ENCODE data around the gene AP1S3.

AP1S3 gene

DNA sequence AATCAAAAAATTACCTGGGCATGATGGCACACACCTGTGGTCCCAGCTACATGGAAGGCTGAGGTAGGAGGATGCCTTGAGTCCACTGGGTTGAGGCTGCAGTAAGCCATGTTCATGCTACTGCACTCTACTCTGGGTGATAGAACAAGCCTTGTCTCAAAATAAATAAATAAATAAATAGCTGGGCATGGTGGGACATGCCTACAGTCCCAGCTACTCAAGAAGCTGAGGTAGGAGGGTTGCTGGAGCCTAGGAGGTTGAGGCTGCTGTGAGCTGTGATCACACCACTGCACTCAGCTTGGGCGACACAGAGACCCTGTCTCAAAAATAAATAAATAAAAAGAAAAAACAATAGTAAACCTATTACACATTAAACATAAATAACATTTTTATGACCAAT is 3.0 kb downstream of the AP1S3 start:
- H3K4me3 Mint-ChIP-seq = no peak overlapping the region
- H3K27ac Mint-ChIP-seq = no peak overlapping the region
- peaks cover 40% of the 10 kb centered on the region for H3K27me3 Mint-ChIP-seq (ENCODE audit: low read depth)
- H3K36me3 Mint-ChIP-seq (ENCODE audit: low read depth) = no peaks in the 10 kb centered on the region
- TF ChIP-seq, protein P1, sequence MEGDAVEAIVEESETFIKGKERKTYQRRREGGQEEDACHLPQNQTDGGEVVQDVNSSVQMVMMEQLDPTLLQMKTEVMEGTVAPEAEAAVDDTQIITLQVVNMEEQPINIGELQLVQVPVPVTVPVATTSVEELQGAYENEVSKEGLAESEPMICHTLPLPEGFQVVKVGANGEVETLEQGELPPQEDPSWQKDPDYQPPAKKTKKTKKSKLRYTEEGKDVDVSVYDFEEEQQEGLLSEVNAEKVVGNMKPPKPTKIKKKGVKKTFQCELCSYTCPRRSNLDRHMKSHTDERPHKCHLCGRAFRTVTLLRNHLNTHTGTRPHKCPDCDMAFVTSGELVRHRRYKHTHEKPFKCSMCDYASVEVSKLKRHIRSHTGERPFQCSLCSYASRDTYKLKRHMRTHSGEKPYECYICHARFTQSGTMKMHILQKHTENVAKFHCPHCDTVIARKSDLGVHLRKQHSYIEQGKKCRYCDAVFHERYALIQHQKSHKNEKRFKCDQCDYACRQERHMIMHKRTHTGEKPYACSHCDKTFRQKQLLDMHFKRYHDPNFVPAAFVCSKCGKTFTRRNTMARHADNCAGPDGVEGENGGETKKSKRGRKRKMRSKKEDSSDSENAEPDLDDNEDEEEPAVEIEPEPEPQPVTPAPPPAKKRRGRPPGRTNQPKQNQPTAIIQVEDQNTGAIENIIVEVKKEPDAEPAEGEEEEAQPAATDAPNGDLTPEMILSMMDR (IDR thresholded peaks at IDR 0.05; ENCODE audit: unreplicated experiment in 3 of 3) = no peak
- H3K4me1 Mint-ChIP-seq = peaks cover 12% of the 10 kb centered on the region
- no peaks in the 10 kb centered on the region for H3K9me3 Mint-ChIP-seq

DNA sequence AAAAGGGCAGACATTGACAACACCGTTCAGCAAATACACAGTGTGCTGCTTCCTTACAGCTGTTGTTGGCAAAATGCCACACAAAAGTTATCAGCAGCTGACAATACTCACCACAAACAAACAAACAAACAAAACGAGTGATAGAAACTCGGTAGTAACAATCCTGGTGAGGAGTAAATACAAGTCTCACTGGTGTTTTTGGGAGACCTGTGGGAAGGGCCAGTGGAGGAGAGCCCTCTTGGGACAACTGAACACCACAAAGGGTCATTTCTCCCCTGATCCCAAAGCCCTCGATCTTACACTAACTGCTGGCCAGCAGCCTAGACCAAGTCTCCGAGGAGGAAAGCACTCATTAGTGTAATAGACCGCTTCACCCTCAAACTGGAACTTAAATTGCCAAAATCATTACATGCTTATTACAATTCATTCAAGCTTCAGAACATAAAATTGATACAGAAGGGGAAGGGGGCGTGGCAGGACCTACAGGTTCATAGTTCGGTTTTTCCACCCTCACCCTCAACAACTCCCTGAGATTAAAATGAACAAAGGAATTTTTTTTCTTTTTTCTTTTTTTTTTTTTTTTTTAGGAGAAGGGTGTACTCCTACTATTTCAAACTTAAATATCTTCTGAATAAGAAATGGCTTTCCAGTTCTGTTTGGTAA is 5.0 kb downstream of the AP1S3 start:
- H3K4me3 Mint-ChIP-seq = no peak overlapping the region
- TF ChIP-seq, protein P1 (IDR thresholded peaks at IDR 0.05; ENCODE audit: unreplicated experiment in 3 of 3) = no peak
- H3K27ac Mint-ChIP-seq = peak overlapping the region in 1 of 3 experiments; percentile 18
- peaks cover 5% of the 10 kb centered on the region for H3K4me1 Mint-ChIP-seq
- H3K27me3 Mint-ChIP-seq (ENCODE audit: low read depth) = peaks cover 30% of the 10 kb centered on the region
- H3K9me3 Mint-ChIP-seq = no peaks in the 10 kb centered on the region
- H3K36me3 Mint-ChIP-seq (ENCODE audit: low read depth) = no peaks in the 10 kb centered on the region

DNA sequence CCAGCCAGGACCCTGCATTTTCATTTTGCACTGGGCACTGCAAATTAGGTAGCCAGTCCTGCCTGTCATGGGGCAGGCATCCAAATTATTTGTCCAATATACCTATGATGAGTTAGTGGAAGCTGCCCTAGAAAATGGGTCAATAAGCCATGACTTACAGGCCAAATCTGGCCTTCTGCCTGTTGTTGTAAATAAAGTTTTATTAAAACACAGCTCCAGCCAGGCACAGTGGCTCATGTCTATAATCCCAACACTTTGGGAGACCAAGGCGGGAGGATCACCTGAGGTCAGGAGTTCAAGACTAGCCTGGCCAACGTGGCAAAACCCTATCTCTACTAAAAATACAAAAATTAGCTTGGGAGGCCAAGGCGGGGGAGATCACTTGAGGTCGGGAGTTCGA is 8.3 kb downstream of the AP1S3 start:
- H3K27ac Mint-ChIP-seq = no peak overlapping the region
- no peaks in the 10 kb centered on the region for H3K9me3 Mint-ChIP-seq
- H3K4me1 Mint-ChIP-seq = no peaks in the 10 kb centered on the region
- TF ChIP-seq, protein P1 (IDR thresholded peaks at IDR 0.05; ENCODE audit: unreplicated experiment in 3 of 3) = no peak
- H3K4me3 Mint-ChIP-seq = no peak overlapping the region
- H3K36me3 Mint-ChIP-seq (ENCODE audit: low read depth) = peaks cover 8% of the 10 kb centered on the region
- peaks cover 10% of the 10 kb centered on the region for H3K27me3 Mint-ChIP-seq (ENCODE audit: low read depth)

DNA sequence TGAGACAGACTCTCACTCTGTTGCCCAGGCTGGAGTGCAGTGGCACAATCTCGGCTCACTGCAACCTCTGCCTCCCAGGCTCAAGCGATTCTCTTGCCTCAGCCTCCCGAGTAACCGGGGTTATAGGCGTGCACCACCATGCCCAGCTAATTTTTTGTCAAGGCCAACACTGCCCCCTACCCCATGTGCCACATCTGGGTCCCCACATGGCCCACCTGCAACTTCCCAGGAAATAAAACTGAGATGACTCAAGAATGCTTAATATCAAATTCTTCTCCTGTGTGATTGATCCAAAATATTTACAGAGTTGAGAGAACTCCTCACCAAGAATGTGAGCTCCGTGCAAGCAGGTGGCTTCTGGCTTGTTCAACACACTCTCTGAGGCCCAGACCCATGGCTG is 9.1 kb downstream of the AP1S3 start:
- peaks cover 10% of the 10 kb centered on the region for H3K27me3 Mint-ChIP-seq (ENCODE audit: low read depth)
- TF ChIP-seq, protein P1 (IDR thresholded peaks at IDR 0.05; ENCODE audit: unreplicated experiment in 3 of 3) = no peak
- H3K27ac Mint-ChIP-seq = no peak overlapping the region
- no peak overlapping the region for H3K4me3 Mint-ChIP-seq
- H3K9me3 Mint-ChIP-seq = no peaks in the 10 kb centered on the region
- H3K36me3 Mint-ChIP-seq (ENCODE audit: low read depth) = peaks cover 8% of the 10 kb centered on the region
- H3K4me1 Mint-ChIP-seq = no peaks in the 10 kb centered on the region

DNA sequence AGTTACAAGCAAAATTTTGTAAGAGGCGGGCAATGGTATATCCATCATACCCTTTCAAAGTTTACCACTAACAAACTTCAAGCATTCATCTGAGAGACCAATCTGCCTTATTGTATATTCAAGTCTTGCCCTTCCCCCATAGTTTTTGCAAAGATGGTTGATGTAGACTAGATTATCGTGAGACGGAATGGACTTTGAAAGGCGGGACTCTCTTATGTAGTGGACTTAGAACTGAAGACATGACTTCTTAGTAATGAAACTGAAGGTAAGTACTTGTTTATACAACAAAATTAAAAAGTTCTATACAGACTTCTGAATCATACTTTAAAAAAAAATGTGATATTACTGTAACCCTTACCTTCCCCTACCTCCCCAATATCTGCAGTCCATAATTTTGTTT is 10.4 kb downstream of the AP1S3 start:
- H3K36me3 Mint-ChIP-seq (ENCODE audit: low read depth) = peaks cover 8% of the 10 kb centered on the region
- H3K27me3 Mint-ChIP-seq (ENCODE audit: low read depth) = peaks cover 5% of the 10 kb centered on the region
- H3K27ac Mint-ChIP-seq = peak overlapping the region in 1 of 3 experiments; percentile 24
- TF ChIP-seq, protein P1 (IDR thresholded peaks at IDR 0.05; ENCODE audit: unreplicated experiment in 3 of 3) = no peak
- no peak overlapping the region for H3K4me3 Mint-ChIP-seq
- H3K9me3 Mint-ChIP-seq = no peaks in the 10 kb centered on the region
- no peaks in the 10 kb centered on the region for H3K4me1 Mint-ChIP-seq

DNA sequence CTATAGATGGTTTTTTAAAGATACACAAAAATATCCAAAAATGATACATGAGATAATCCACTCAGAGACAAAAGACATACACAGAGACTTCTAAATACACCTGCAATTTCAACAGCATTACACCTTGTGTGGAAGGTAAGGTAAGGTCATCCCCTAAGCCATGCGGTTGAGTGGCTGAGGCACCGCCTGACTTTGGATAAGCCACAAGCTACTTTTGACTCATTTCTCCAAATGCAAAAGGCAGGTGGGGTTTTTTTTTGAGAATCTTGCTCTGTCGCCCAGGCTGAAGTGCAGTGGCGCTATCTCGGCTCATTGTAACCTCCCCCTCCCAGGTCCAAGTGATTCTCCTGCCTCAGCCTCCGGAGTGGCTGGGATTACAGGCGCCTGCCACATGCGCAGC is 13.1 kb downstream of the AP1S3 start:
- H3K9me3 Mint-ChIP-seq = no peaks in the 10 kb centered on the region
- H3K27me3 Mint-ChIP-seq (ENCODE audit: low read depth) = no peaks in the 10 kb centered on the region
- no peaks in the 10 kb centered on the region for H3K4me1 Mint-ChIP-seq
- H3K27ac Mint-ChIP-seq = no peak overlapping the region
- H3K36me3 Mint-ChIP-seq (ENCODE audit: low read depth) = peaks cover 8% of the 10 kb centered on the region
- TF ChIP-seq, protein P1 (IDR thresholded peaks at IDR 0.05; ENCODE audit: unreplicated experiment in 3 of 3) = no peak
- no peak overlapping the region for H3K4me3 Mint-ChIP-seq
